Right lobe of liver (tissue), 4 donors: ENCODE measurements around the gene ZNF599.

Experiments
- CTCF ChIP-seq, 4 donors: fragments of 200-600 bp in 3 of 4; fragments of 450-650 bp in 1 of 4; IDR thresholded peaks; one replicate each; pipeline versions ENCODE4 v1.5.1 to v1.8.0; 2016 to 2022; ENCODE audit warnings: antibody characterized with exemption in 4 of 4, mild to moderate bottlenecking in 2 of 4
- POLR2A ChIP-seq: fragments of 450-650 bp; IDR thresholded peaks from one replicate; pipeline ENCODE4 v1.6.1; 2017; ENCODE audit warnings: antibody characterized with exemption, mild to moderate bottlenecking
- donor health status: DM: no; HTN: no; CAD: no.
- donor health status: DM: no; HTN: no; CAD: no.
- donor health status: DM: no; HTN: yes; CAD: no.

GRCh38 chr19:34722353-34722752, 50.7 kb downstream of the ZNF599 start:
- TF ChIP-seq POLR2A (no peak), CTCF (IDR thresholded peaks at IDR 0.05) (no peak)
